GM19023 (cell line): ENCODE data around the gene SGF29.
"Not testable (repeated sequence)": the region's sequence is repeated elsewhere in the genome, so short reads cannot be mapped to it uniquely, and the experiment has no call there.

Experiments used
- ATAC-seq: cut with Tn5 transposase; IDR thresholded peaks from one replicate; pipeline ENCODE4 v1.9.1; 2021; ENCODE audit warnings: mild to moderate bottlenecking, moderate library complexity; ENCODE audit not compliant: unreplicated experiment

SGF29 gene

GRCh38 chr16:28553776-28554633, at the start of gene SGF29:
Gene SGF29, plus strand, starts transcription at chr16:28553920. Its CDS starts 27,150 bp downstream, at chr16:28581070.
- ATAC-seq = peak; percentile 74

DNA sequence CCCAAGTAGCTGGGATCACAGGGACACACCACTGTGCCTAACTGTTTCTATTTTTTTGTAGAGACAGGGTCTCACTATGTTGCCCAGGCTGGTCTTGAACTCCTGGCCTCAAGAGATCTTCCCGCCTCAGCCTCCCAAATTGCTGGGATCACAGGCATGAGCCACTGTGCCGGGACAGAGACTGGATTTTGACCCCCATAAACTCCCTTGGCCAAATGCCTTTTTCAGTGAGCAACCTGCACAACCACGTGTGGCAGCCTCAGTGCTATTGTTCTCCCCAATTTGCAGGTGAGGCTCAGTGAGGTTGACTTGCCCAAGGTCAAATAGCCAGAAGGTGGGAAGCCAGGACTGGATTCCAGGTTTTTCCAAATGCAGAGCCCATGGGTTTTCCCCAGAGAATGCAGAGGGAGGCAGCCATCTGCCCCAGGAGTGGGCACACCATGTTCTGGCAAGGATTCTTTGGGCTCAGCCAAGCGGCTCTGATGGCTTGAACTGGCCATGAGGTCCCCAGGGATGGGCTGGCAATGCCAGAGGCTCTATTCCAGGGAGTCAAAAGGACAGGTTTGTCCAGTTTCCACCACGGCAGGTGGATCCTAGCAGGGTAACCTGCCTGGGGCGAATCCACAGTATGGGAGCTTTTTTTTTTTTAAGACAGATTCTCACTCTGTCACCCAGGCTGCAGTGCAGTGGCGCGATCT, 48.9 kb upstream of the SGF29 start:
- ATAC-seq = no peak

GRCh38 chr16:28505489-28506137, 48.1 kb upstream of the SGF29 start:
- ATAC-seq = no peak

DNA sequence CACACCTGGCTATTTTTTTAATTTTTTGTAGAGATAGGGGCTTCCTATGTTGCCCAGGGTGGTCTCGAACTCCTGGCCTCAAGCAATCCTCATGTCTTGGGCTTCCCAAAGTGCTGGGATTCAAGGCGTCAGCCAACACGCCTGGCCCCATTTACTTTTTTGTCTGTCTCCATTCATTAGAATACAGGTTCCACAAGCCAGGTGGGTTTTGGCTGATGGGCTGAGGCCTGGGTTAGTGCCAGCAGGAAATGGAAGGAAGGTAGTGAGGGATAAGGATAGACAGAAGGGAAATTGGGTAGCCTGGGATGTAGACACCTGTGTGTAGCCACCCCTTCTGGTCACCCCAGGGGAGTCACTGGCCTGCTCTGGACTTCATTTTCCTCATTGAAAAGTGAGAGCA, 42.7 kb upstream of the SGF29 start:
- ATAC-seq = no peak

GRCh38 chr16:28511801-28512789, 41.6 kb upstream of the SGF29 start:
- ATAC-seq = no peak

GRCh38 chr16:28513484-28514181, 40.1 kb upstream of the SGF29 start:
- ATAC-seq = no peak

GRCh38 chr16:28514246-28514645, 39.5 kb upstream of the SGF29 start:
- no peak for ATAC-seq

- ATAC-seq = no peak
Measured at GRCh38 chr16:28520672-28521071, 33.0 kb upstream of the SGF29 start.

- no peak for ATAC-seq
Measured at GRCh38 chr16:28521436-28521835, 32.3 kb upstream of the SGF29 start.

DNA sequence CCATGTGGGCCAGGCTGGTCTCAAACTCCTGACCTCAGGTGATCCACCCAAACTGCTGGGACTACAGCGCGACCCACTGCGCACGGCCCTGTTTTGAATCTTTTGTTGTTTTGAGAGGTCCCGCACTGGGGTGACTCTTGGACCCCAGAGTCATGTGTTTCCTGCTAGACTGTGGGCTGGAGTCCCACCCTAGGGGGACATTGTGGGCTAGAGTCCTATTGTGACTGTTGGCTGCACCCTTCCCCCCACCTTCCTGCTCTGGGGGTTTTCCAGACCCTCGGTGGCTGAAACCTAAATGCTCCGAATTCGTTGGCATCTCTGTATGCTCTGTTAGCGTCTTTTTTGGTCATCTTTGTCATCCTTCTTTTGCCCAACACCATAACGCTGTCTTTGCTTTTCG, 30.9 kb upstream of the SGF29 start:
- ATAC-seq = no peak

DNA sequence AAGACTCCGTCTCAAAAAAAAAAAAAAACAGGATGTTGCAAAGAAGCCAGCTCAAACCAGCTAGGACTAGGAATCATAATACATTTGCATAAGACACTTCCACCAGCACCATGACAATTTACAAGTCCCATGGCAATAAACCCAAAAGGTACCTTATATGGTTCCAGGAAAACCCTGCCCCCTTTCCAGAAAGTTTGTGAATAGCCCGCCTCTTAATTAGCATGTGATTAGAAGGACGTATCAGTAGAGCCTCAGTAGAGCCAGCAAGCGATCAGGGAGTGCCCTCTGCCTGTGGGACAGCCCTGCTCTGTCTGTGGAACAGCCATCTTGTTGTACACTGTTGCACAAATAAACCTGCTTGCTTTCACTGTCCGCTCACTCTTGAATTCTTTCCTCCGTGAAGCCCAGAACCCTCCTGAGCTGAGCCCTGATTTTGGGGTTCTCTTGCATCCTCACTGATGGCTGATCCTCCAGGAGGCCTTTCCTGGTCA, 29.0 kb upstream of the SGF29 start:
- ATAC-seq = no peak

GRCh38 chr16:28526201-28527099, 27.3 kb upstream of the SGF29 start:
- no peak for ATAC-seq

DNA sequence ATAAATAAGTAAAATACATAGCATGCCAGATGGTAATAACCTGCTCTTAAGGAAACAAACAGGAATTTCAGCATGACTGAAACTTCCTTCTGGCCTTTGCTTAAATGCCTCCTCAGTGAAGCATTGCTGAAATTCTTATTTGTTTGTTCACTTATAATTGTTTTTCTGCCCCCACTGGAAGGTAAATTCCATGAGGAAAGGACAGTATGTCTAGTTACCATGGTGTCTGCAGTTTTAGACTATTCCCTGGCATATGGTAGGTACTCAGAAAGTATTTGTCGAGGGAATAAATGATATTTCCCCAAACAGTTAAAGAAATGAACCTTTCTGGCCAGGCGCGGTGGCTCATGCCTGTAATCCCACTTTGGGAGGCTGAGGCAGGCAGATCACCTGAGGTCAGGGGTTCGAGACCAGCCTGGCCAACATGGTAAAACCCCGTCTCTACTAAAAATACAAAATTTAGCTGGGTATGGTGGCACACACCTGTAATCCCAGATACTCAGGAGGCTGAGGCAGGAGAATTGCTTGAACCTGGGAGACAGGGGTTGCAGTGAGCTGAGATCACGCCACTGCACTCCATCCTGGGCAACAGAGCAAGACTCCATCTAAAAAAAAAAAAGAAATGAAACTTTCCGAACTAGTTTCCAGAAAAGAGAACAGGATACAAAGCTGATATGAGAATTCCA, 26.5 kb upstream of the SGF29 start:
- ATAC-seq = not testable (repeated sequence)

- ATAC-seq = no peak
Measured at GRCh38 chr16:28527985-28528384, 25.7 kb upstream of the SGF29 start.

GRCh38 chr16:28528463-28528867, 25.3 kb upstream of the SGF29 start:
- no peak for ATAC-seq

DNA sequence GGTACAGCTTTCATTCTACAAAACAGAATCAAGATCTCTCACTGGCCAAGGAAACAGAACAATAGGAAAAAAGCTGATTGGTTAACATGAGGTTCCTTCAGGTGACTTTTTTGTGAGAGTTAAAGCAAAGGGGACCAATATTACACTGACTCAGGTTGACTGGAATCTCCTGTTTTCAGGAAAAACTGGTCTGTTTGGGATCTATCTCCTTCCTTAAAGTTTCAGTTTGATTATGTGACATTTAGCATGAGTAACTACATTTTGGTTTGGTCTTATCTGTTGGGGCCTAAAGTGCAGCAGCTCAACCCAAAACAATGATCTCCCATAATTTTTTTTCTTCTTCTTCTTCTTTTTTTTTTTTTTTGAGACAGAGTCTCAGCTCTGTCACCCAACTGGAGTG, 24.6 kb upstream of the SGF29 start:
- no peak for ATAC-seq

GRCh38 chr16:28531777-28532744, 21.7 kb upstream of the SGF29 start:
- ATAC-seq = no peak
